ENCODE measurements around the gene PPP1R10.

GRCh38 chr6:30560930-30561329 lies 56.1 kb downstream of the PPP1R10 start:
- TF ChIP-seq CTCF (IDR thresholded peaks at IDR 0.05): no peak
- no peak for TF ChIP-seq EZH2phosphoT487 (IDR thresholded peaks at IDR 0.05)
- TF ChIP-seq EZH2 (IDR thresholded peaks at IDR 0.05): no peak
